Fibroblast of villous mesenchyme (primary cell): ENCODE data around the gene ATAD5. TPM values are rescaled to one million over a fixed set of nuclear protein-coding genes. Genes with fewer than 3 reads are reported as not detected.

Experiments
- DNase-seq: peaks from one replicate; pipeline ENCODE4 v3.0.0-alpha.2; 2010; ENCODE audit warnings: low read depth
- H3K4me3 ChIP-seq: 2 replicates; pipeline ENCODE4 v1.5.1; 2011; ENCODE audit warnings: low read depth, mild to moderate bottlenecking, low read length
- total RNA-seq: library from RNA; depleted of rRNA; stranded (reverse); fragments of >200 nt; gene quantifications from 2 replicates; pipeline ENCODE4 v1.2.3, GENCODE V29; 2012
- TF ChIP-seq, protein P1 (sequence below): IDR thresholded peaks from 2 replicates; pipeline ENCODE4 v1.5.1; 2012; ENCODE audit warnings: low read depth, mild to moderate bottlenecking, low read length; ENCODE audit not compliant: insufficient read depth

The ATAD5 gene
- total RNA-seq, 1 donor = 4.3 TPM

DNA sequence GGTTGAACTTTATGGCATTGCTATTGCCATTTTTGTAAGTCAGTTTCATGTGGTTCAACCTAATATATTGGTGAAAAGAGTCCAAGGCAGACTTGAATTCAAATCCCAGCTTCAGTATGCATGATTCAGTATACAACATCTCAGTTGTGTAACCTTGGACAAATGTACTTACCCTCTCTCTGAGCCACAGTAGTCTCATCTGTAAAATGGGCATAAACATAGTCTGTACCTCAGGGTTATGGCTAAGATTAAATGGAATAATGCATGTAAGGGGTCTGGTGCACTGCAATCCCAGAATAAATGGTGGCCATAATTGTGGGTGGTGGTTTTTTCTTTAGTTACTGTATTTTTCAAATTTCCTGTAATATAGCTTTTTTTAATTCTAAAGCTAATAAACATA lies 85.3 kb downstream of the ATAD5 start:
- TF ChIP-seq, protein P1, sequence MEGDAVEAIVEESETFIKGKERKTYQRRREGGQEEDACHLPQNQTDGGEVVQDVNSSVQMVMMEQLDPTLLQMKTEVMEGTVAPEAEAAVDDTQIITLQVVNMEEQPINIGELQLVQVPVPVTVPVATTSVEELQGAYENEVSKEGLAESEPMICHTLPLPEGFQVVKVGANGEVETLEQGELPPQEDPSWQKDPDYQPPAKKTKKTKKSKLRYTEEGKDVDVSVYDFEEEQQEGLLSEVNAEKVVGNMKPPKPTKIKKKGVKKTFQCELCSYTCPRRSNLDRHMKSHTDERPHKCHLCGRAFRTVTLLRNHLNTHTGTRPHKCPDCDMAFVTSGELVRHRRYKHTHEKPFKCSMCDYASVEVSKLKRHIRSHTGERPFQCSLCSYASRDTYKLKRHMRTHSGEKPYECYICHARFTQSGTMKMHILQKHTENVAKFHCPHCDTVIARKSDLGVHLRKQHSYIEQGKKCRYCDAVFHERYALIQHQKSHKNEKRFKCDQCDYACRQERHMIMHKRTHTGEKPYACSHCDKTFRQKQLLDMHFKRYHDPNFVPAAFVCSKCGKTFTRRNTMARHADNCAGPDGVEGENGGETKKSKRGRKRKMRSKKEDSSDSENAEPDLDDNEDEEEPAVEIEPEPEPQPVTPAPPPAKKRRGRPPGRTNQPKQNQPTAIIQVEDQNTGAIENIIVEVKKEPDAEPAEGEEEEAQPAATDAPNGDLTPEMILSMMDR = no peak
- DNase-seq = no peak
- H3K4me3 ChIP-seq = no peak overlapping the region

- H3K4me3 ChIP-seq = no peak overlapping the region
- TF ChIP-seq, protein P1 = no peak
- peak; percentile 48 for DNase-seq
These were observed 88.5 kb downstream of the ATAD5 start for GRCh38 chr17:30920282-30920681.

DNA sequence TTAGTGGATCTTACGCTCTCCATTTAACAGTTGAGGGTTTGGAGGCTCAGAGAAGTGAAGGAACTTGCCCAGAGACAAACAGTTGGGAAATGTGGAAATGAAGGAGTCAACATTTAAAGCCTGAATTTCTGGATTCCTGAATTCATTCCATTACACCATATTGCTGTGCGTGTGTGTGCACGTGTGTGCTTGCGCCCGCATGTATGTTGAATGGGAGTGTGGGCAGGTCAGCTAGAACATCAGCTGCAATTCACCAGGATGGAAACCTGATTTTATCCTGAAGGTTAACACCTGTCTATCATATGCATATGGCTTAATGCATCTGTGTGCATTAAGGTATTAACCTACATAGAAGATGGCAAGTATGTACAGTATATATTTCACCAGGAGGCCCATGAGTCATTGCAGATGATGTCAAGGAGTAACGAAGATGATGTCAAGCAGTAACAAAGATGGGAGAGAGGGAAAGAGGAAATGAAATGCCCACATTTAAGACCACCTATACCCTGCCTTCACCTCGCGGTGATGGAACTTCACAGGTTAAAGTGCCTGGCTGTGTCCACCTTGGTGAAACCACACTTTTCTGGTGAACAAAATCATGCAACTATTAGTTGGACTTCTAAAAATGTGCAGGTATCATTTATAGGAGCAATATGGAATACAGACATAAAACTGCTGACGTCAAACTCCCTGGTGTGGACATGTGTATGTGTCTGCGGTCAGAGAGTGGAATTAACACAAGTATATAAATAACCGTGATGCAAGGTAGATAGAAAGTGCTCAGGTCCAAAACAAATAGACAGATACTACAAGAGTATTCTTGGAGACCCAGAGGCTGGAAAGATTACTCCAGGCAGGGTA lies 89.1 kb downstream of the ATAD5 start:
- TF ChIP-seq, protein P1 = no peak
- no peak for DNase-seq
- no peak overlapping the region for H3K4me3 ChIP-seq

- no peak for DNase-seq
- peak within 1 kb of the TSS; percentile 50 for H3K4me3 ChIP-seq
- TF ChIP-seq, protein P1 = no peak
These were observed 89.9 kb downstream of the ATAD5 start, which contains the start of gene ADAP2 for GRCh38 chr17:30921544-30922196. ADAP2 (plus strand) TSS chr17:30921945; CDS start chr17:30922015, 70 bp downstream.

- TF ChIP-seq, protein P1 = no peak
- DNase-seq = no peak
- H3K4me3 ChIP-seq = peak overlapping the region; percentile 50
These were observed 90.7 kb downstream of the ATAD5 start for GRCh38 chr17:30922235-30923030.

GRCh38 chr17:30924341-30924740 lies 92.6 kb downstream of the ATAD5 start:
- no peak overlapping the region for H3K4me3 ChIP-seq
- DNase-seq = no peak
- TF ChIP-seq, protein P1 = no peak
